Stimulated activated CD4-positive, alpha-beta T cell treated with anti-CD3 and anti-CD28 coated beads, Interleukin-15, amount 100 ng/mL, for 1 hour (primary cell): ENCODE results near the gene PIAS4.
A peak's percentile ranks its signal among the peaks of the same experiment; 100 is the strongest.
"Not testable (repeated sequence)": the region's sequence is repeated elsewhere in the genome, so short reads cannot be mapped to it uniquely, and the experiment has no call there.

Experiments
- DNase-seq, 2 donors: peaks; one replicate each; pipeline ENCODE4 v3.0.0-alpha.2; 2020; ENCODE audit warnings: low read depth in 1 of 2, low spot score in 1 of 2

PIAS4 gene

GRCh38 chr19:3998667-3999412, 8.7 kb upstream of the PIAS4 start:
- DNase-seq: not testable (repeated sequence)

- not testable (repeated sequence) for DNase-seq
Observed at GRCh38 chr19:4000798-4001197, 6.7 kb upstream of the PIAS4 start.

GRCh38 chr19:4005436-4005835, 2.1 kb upstream of the PIAS4 start:
- not testable (repeated sequence) for DNase-seq

GRCh38 chr19:4007836-4008539, 452 bp downstream of the PIAS4 start:
- DNase-seq: no peak

GRCh38 chr19:4009990-4010807, 2.7 kb downstream of the PIAS4 start:
- no peak for DNase-seq

- DNase-seq: no peak
Observed at GRCh38 chr19:4010808-4011110, 3.2 kb downstream of the PIAS4 start.

- DNase-seq: not testable (repeated sequence)
Observed at GRCh38 chr19:4011430-4011829, 3.9 kb downstream of the PIAS4 start.

GRCh38 chr19:4012092-4012974, 4.8 kb downstream of the PIAS4 start:
- no peak for DNase-seq

GRCh38 chr19:4012975-4013634, 5.6 kb downstream of the PIAS4 start:
- no peak for DNase-seq

- DNase-seq: no peak
Observed at GRCh38 chr19:4013886-4014540, 6.5 kb downstream of the PIAS4 start.

GRCh38 chr19:4014541-4015491, 7.3 kb downstream of the PIAS4 start:
- DNase-seq: peak in 1 of 2 donors; percentile 28

- DNase-seq: no peak
Observed at GRCh38 chr19:4015705-4016402, 8.3 kb downstream of the PIAS4 start.

GRCh38 chr19:4016486-4016885, 8.9 kb downstream of the PIAS4 start:
- no peak for DNase-seq

- no peak for DNase-seq
Observed at GRCh38 chr19:4016903-4017638, 9.5 kb downstream of the PIAS4 start.

GRCh38 chr19:4018140-4018613, 10.6 kb downstream of the PIAS4 start:
- no peak for DNase-seq

- DNase-seq: no peak
Observed at GRCh38 chr19:4018775-4019504, 11.4 kb downstream of the PIAS4 start.

- DNase-seq: no peak
Observed at GRCh38 chr19:4019578-4019977, 12.0 kb downstream of the PIAS4 start.
